AG09319 (cell line): ENCODE data around the gene ZNF277.

Source experiments
- DNase-seq: peaks from one replicate; pipeline ENCODE4 v3.0.0-alpha.2; 2010; ENCODE audit warnings: low read depth; ENCODE audit errors: extremely low read depth
- TF ChIP-seq, protein P1 (sequence below): IDR thresholded peaks from 2 replicates; pipeline ENCODE4 v1.5.1; 2011; ENCODE audit warnings: low read depth, mild to moderate bottlenecking, inconsistent platforms, low read length, moderate library complexity

ZNF277 gene

DNA sequence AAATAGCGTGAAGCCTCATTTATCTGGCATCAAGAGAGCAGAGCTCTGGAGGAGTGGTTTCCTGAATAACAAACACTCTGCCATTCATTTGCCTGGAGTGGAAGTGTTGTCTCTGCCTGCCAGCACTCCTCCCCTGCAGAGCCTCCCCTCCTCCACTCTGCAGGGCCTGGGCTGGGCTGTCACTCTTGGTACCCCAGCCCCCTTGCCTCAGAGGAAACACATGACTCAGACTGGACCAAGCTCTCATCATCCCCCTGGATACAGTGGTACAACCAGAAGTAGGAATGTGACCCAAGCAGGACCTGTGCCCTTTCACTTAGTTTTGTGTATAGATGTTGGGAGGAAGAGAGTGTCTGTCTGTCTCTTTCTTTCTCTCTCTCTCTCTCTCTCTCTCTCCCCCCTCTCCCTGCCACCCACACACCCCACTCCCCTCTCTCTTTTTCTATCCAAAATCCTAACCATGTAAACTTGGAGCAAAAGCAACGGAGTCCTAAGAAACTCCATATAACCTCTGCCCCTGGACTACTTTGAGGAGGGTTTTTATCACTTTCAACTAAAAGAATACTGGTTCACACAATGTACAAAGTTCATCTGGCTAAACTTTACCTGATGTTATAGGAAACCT is 44.2 kb upstream of the ZNF277 start:
- TF ChIP-seq, protein P1, sequence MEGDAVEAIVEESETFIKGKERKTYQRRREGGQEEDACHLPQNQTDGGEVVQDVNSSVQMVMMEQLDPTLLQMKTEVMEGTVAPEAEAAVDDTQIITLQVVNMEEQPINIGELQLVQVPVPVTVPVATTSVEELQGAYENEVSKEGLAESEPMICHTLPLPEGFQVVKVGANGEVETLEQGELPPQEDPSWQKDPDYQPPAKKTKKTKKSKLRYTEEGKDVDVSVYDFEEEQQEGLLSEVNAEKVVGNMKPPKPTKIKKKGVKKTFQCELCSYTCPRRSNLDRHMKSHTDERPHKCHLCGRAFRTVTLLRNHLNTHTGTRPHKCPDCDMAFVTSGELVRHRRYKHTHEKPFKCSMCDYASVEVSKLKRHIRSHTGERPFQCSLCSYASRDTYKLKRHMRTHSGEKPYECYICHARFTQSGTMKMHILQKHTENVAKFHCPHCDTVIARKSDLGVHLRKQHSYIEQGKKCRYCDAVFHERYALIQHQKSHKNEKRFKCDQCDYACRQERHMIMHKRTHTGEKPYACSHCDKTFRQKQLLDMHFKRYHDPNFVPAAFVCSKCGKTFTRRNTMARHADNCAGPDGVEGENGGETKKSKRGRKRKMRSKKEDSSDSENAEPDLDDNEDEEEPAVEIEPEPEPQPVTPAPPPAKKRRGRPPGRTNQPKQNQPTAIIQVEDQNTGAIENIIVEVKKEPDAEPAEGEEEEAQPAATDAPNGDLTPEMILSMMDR, result no peak
- no peak for DNase-seq

DNA sequence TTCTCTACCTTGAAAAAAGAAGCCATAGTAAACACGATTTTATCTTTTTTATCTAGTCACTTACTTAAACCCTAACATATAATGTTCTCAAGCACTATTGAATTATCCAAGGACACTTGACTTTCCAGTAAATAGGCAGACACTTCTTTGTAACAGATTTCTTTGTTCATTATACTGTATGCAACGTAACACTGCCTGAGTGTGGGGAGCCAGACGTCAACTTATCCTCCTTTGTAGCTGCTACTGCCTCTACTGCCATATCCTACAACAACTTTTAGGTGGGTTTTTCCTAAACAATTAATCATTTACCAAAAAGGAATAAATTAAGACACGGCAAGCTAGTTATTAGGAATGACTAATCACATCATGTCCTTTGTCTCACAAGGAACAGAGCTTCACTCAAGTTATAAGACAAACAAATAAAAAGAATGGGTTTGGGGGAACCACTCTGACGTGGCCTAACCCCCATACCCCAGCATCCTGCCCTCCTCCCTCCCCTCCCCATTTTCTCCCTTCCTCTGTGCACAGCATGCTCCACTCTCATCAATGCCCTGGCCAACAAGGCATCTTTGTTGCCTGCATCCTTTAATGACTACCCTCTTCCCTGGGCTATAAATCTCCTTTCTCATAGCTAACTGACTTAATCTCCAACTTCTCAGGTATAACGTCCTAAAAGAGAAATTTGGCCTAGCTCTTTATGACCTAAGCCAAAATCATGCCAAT is 43.5 kb upstream of the ZNF277 start:
- DNase-seq, result no peak
- TF ChIP-seq, protein P1, result no peak

DNA sequence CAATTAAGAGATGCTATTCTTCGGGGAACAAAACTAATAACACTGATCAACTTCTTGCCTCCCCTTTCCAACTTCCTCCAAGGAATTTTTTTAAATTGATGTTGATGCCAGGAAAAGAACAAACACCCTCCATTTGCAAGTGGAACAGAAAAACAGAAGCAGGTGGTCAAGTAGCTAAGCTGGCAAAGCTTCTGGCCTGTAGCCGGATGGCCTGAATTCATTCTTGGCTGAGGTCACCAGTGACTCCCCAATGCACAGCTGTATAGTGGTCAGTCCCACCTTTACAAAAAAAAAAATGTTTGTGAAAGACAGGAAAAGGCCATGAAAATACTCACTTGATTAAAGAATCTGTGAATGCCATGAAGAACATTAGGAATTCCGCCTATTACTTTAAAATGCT is 39.3 kb upstream of the ZNF277 start:
- TF ChIP-seq, protein P1, result no peak
- DNase-seq, result no peak

DNA sequence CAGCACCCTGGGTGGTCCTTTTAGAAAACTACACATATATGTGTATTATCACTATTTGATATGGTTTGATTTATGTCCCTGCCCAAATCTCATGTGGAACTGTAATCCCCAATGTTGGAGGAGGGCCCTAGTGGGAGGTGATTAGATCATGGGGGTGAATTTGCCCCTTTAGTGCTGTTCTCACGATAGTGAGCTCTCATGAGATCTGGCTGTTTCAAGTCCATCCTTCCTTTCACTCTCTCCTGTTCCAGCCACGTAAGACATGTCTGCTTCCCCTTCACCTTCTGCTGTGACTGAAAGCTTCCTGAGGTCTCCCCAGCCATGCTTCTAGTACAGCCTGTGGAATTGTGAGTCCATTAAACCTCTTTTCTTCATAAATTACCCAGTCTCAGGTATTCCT is 37.6 kb upstream of the ZNF277 start:
- no peak for DNase-seq
- TF ChIP-seq, protein P1, result no peak

DNA sequence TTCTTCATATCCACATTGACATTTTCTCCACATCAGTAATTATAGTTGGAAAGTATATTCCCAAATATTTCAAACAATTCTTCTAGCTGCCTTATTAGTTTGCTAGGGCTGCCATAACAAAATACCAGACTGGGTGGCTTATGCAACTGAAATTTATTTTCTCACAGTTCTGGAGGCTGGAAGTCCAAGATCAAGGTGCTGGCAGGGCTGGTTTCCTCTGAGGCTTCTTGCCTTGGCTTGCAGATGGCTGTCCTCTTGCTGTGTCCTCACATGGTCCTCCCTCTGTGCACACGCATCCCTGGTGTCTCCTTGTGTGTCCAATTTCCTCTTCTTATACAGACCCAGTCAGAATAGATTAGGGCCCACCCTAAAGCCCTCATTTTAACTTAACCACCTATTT is 34.8 kb upstream of the ZNF277 start:
- TF ChIP-seq, protein P1, result no peak
- no peak for DNase-seq

DNA sequence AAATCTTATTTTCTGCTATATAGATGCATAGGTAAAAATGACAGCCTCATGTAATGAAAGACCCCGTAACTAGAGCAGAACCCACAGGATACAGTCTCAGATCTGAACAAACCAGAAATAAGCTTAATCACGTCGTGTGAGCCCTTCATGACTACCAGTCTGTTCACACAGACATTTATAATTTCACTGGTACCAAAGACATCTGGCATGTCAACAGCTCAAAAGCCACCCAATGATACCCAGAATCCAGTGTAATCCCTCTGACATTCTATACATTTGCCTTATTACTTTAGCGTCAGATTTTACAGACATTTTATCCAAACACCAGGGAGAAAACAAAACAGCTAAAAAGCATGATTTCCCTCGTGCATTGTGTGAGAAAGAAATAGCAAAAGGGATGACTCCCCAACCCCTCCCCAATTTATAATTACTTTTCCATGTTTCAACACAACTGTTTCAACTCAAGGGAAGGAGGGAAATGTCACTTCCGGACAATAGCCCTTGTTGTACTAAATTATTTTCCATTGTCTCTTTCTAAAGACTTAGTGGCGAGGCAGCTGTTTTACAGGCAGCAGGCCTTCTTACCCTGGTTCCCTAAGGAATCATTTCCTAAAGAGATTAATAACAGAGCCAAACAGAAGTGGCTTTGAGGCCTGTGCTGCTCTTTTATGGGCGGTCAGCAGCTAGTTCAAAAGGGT is 33.5 kb upstream of the ZNF277 start:
- TF ChIP-seq, protein P1, result no peak
- no peak for DNase-seq

DNA sequence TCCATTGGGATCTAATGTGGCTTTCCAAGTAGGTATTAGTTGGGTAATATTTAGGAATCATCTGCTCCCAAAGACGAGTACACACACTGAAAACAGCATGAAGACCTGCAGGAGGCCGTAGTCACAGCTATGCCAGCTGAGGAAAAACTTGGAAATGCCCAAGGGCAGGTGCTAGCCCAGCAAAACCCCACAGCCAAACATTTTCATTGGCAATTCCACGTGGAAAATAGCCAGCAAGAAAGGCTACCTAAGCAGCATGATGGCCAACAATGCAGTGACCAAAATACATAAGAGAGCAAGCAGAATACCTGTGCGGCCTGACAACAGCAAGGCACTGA is 33.0 kb upstream of the ZNF277 start:
- TF ChIP-seq, protein P1, result no peak
- DNase-seq, result no peak
